ENCODE measurements around the gene OTUB1.

DNA sequence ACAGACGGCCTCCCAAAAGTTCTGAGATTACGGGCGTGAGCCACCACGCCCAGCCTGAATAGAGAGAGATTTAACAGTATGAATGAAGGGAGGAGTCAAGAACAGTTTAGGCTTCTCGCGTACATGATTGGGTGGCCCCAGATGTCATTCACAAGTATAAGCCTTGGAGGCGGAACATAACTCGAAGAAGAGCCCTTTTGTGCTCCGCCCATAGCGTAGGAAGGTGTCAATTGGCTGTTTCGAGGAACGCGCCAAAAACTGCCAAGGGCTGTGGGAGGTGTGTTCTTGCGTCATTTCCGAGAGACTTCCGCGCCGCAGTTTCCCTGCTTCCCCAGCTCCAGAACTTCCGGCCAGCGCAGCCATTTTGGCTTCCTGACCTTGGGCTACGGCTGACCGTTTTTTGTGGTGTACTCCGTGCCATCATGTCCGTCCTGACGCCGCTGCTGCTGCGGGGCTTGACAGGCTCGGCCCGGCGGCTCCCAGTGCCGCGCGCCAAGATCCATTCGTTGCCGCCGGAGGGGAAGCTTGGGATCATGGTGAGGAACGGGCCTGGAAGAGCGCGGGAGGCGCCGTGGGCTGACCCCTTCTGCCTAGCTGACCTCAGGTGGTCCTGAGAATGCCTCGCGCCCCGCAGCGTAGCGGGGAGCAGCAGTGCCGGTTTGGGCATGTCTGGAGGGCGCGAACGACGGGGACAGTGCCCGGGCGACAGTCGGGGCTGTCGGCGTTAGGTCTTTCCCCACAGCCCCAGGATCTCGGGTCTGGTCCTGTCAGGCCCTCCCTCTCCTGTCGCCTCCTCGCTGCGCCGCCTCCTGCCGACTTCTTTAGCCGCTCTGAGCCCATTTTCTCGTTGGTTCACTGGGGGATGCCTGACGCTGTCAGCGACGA lies 11.7 kb upstream of the OTUB1 start, which contains the start of gene COX8A:
- TF ChIP-seq, protein P1, sequence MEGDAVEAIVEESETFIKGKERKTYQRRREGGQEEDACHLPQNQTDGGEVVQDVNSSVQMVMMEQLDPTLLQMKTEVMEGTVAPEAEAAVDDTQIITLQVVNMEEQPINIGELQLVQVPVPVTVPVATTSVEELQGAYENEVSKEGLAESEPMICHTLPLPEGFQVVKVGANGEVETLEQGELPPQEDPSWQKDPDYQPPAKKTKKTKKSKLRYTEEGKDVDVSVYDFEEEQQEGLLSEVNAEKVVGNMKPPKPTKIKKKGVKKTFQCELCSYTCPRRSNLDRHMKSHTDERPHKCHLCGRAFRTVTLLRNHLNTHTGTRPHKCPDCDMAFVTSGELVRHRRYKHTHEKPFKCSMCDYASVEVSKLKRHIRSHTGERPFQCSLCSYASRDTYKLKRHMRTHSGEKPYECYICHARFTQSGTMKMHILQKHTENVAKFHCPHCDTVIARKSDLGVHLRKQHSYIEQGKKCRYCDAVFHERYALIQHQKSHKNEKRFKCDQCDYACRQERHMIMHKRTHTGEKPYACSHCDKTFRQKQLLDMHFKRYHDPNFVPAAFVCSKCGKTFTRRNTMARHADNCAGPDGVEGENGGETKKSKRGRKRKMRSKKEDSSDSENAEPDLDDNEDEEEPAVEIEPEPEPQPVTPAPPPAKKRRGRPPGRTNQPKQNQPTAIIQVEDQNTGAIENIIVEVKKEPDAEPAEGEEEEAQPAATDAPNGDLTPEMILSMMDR (IDR thresholded peaks at IDR 0.05; ENCODE audit: low read length): no peak
- TF ChIP-seq EZH2 (optimal IDR thresholded peaks at IDR 0.05; ENCODE audit: low read depth, low read length): no peak
